HepG2 (cell line): ENCODE data around the gene FAAP20. TPM values are rescaled to one million over a fixed set of nuclear protein-coding genes. Genes with fewer than 3 reads are reported as not detected.

Source experiments
- ARID4A ChIP-seq: sonication (generic); formaldehyde crosslinking; IDR thresholded peaks from 2 replicates; pipeline ENCODE4 v1.5.0; 2020; ENCODE audit warnings: mild to moderate bottlenecking, missing genetic modification reagents, borderline replicate concordance
- DR1 ChIP-seq: sonication (generic); formaldehyde crosslinking; IDR thresholded peaks from 2 replicates; pipeline ENCODE4 v1.8.0; 2021; ENCODE audit warnings: mild to moderate bottlenecking, missing genetic modification reagents, inconsistent platforms
- HNRNPLL ChIP-seq: fragments of 200-400 bp; formaldehyde crosslinking; IDR thresholded peaks from 2 replicates; pipeline ENCODE4 v1.6.1; 2017; ENCODE audit warnings: mild to moderate bottlenecking, low read depth, low read length; ENCODE audit not compliant: poor library complexity, severe bottlenecking
- HOMEZ ChIP-seq: IDR thresholded peaks from 2 replicates; pipeline ENCODE4 v1.6.1; 2016; ENCODE audit warnings: low read depth
- KIAA2018 ChIP-seq: sonication (generic); formaldehyde crosslinking; IDR thresholded peaks from 2 replicates; pipeline ENCODE4 v1.5.0; 2020; ENCODE audit warnings: mild to moderate bottlenecking, missing genetic modification reagents, borderline replicate concordance
- MNT ChIP-seq: fragments of 450-650 bp; IDR thresholded peaks from 2 replicates; pipeline ENCODE4 v1.6.1; 2016
- THAP7 ChIP-seq: sonication (generic); formaldehyde crosslinking; IDR thresholded peaks from 2 replicates; pipeline ENCODE4 v1.8.1; 2023; ENCODE audit warnings: mild to moderate bottlenecking, missing genetic modification reagents
- ZNF710 ChIP-seq: sonication (generic); formaldehyde crosslinking; IDR thresholded peaks from 2 replicates; pipeline ENCODE4 v1.5.0; 2020; ENCODE audit warnings: mild to moderate bottlenecking, missing genetic modification reagents, borderline replicate concordance
- polyA plus RNA-seq, 8 experiments: library from polyadenylated mRNA; depleted of rRNA in 3 of 8; stranded (reverse) in 7 of 8; unstranded in 1 of 8; fragments of >200 nt; fragmentation: Illumina TruSeq in 4 of 8; extraction: Trizol in 4 of 8; gene quantifications; 2 replicates each; pipeline versions ENCODE4 v1.2.1 to v1.2.3, GENCODE V29; 2011 to 2016; ENCODE audit warnings: low read depth in 4 of 8, missing spikeins in 1 of 8, mixed read lengths in 1 of 8; ENCODE audit not compliant: insufficient read depth in 1 of 8
- total RNA-seq, 5 experiments: library from RNA; depleted of rRNA; stranded (reverse); fragments of >200 nt; fragmentation: Illumina TruSeq; extraction: Trizol; gene quantifications; 2 replicates each; pipeline ENCODE4 v1.2.3, GENCODE V29; 2016; ENCODE audit warnings: low read depth in 1 of 5

FAAP20 gene
- total and polyA plus RNA-seq, 2 of the 13 experiments (the other 11 are each of a cell fraction or from before 2014, with no cell fraction given), result 9.6 to 10.8 TPM

GRCh38 chr1:2231532-2232254, 37.1 kb upstream of the FAAP20 start (continued):
- TF ChIP-seq KIAA2018 (CRISPR knock-in tag) (no peak), DR1 (CRISPR knock-in tag) (no peak), THAP7 (no peak), HNRNPLL (no peak), HOMEZ (CRISPR knock-in tag) (no peak), ZNF710 (CRISPR knock-in tag) (no peak), ARID4A (peak; percentile 9; the same call in 1 of the 2 replicates), MNT (no peak)
